ENCODE data around the gene BCCIP. TPM values are rescaled to one million over a fixed set of nuclear protein-coding genes. Genes with fewer than 3 reads are reported as not detected.

Gene BCCIP
- total and polyA plus RNA-seq, 2 donors from 2014 or later = 46.2 to 71.3 TPM

- H3K4me1 ChIP-seq (ENCODE audit: control insufficient read depth in 2 of 3, insufficient read depth in 2 of 3, low read depth in 1 of 3, low read length in 3 of 3) = peaks cover 0 to 23% (median 8%) of the 10 kb centered on the region in 3 donors
- no peak overlapping the region for H3K4me3 ChIP-seq (ENCODE audit: low read length in 3 of 3)
- H3K27me3 ChIP-seq (ENCODE audit: control insufficient read depth, insufficient read depth, low read length) = no peaks in the 10 kb centered on the region
- intact Hi-C loops (cut with DNase I) = no loop called here
- no peaks in the 10 kb centered on the region for H3K9me3 ChIP-seq (ENCODE audit: control insufficient read depth in 2 of 3, insufficient read depth in 1 of 3, low read length in 3 of 3)
- no peak overlapping the region for H3K9ac ChIP-seq (ENCODE audit: low read length in 3 of 3)
- DNase-seq (no peak), FAIRE-seq (no peak)
- peak overlapping the region in 1 of 2 donors; percentile 39 for H3K27ac ChIP-seq (ENCODE audit: low read depth in 2 of 2, low read length in 2 of 2)
- no peak for TF ChIP-seq CTCF (IDR thresholded peaks at IDR 0.05; ENCODE audit: borderline replicate concordance, extremely low read depth, insufficient read depth)
- peaks cover 0 to 17% (median 15%) of the 10 kb centered on the region in 3 donors for H3K36me3 ChIP-seq (ENCODE audit: control insufficient read depth in 2 of 3, insufficient read depth in 3 of 3, low read length in 3 of 3)
Measured at GRCh38 chr10:125802131-125802530, 21.2 kb upstream of the BCCIP start.

GRCh38 chr10:125802739-125803138, 20.6 kb upstream of the BCCIP start:
- peaks cover 0 to 22% (median 15%) of the 10 kb centered on the region in 3 donors for H3K36me3 ChIP-seq (ENCODE audit: control insufficient read depth in 2 of 3, insufficient read depth in 3 of 3, low read length in 3 of 3)
- H3K27me3 ChIP-seq (ENCODE audit: control insufficient read depth, insufficient read depth, low read length) = no peaks in the 10 kb centered on the region
- TF ChIP-seq CTCF (IDR thresholded peaks at IDR 0.05; ENCODE audit: borderline replicate concordance, extremely low read depth, insufficient read depth) = no peak
- H3K27ac ChIP-seq (ENCODE audit: low read depth in 2 of 2, low read length in 2 of 2) = peak overlapping the region in 1 of 2 donors; percentile 39
- no peak overlapping the region for H3K4me3 ChIP-seq (ENCODE audit: low read length in 3 of 3)
- no peak for DNase-seq
- H3K9me3 ChIP-seq (ENCODE audit: control insufficient read depth in 2 of 3, insufficient read depth in 1 of 3, low read length in 3 of 3) = no peaks in the 10 kb centered on the region
- FAIRE-seq = no peak
- H3K9ac ChIP-seq (ENCODE audit: low read length in 3 of 3) = no peak overlapping the region
- peaks cover 0 to 17% (median 7%) of the 10 kb centered on the region in 3 donors for H3K4me1 ChIP-seq (ENCODE audit: control insufficient read depth in 2 of 3, insufficient read depth in 2 of 3, low read depth in 1 of 3, low read length in 3 of 3)
- intact Hi-C loops (cut with DNase I) = no loop called here

GRCh38 chr10:125808047-125808446, 15.3 kb upstream of the BCCIP start:
- H3K27me3 ChIP-seq (ENCODE audit: control insufficient read depth, insufficient read depth, low read length) = no peaks in the 10 kb centered on the region
- intact Hi-C loops (cut with DNase I) = no loop called here
- no peak for TF ChIP-seq CTCF (IDR thresholded peaks at IDR 0.05; ENCODE audit: borderline replicate concordance, extremely low read depth, insufficient read depth)
- no peak overlapping the region for H3K27ac ChIP-seq (ENCODE audit: low read depth in 2 of 2, low read length in 2 of 2)
- H3K9ac ChIP-seq (ENCODE audit: low read length in 3 of 3) = no peak overlapping the region
- H3K4me1 ChIP-seq (ENCODE audit: control insufficient read depth in 2 of 3, insufficient read depth in 2 of 3, low read depth in 1 of 3, low read length in 3 of 3) = peaks cover 0 to under 1% (median 0%) of the 10 kb centered on the region in 3 donors
- DNase-seq (no peak), FAIRE-seq (no peak)
- peaks cover 4 to 47% (median 19%) of the 10 kb centered on the region in 3 donors for H3K36me3 ChIP-seq (ENCODE audit: control insufficient read depth in 2 of 3, insufficient read depth in 3 of 3, low read length in 3 of 3)
- H3K9me3 ChIP-seq (ENCODE audit: control insufficient read depth in 2 of 3, insufficient read depth in 1 of 3, low read length in 3 of 3) = no peaks in the 10 kb centered on the region
- no peak overlapping the region for H3K4me3 ChIP-seq (ENCODE audit: low read length in 3 of 3)

GRCh38 chr10:125811251-125811650, 12.1 kb upstream of the BCCIP start:
- no peak overlapping the region for H3K4me3 ChIP-seq (ENCODE audit: low read length in 3 of 3)
- no peaks in the 10 kb centered on the region for H3K27me3 ChIP-seq (ENCODE audit: control insufficient read depth, insufficient read depth, low read length)
- H3K36me3 ChIP-seq (ENCODE audit: control insufficient read depth in 2 of 3, insufficient read depth in 3 of 3, low read length in 3 of 3) = peaks cover 11 to 57% (median 27%) of the 10 kb centered on the region in 3 donors
- intact Hi-C loops (cut with DNase I) = no loop called here
- FAIRE-seq (no peak), DNase-seq (no peak)
- TF ChIP-seq CTCF (IDR thresholded peaks at IDR 0.05; ENCODE audit: borderline replicate concordance, extremely low read depth, insufficient read depth) = no peak
- H3K27ac ChIP-seq (ENCODE audit: low read depth in 2 of 2, low read length in 2 of 2) = no peak overlapping the region
- H3K9ac ChIP-seq (ENCODE audit: low read length in 3 of 3) = no peak overlapping the region
- H3K4me1 ChIP-seq (ENCODE audit: control insufficient read depth in 2 of 3, insufficient read depth in 2 of 3, low read depth in 1 of 3, low read length in 3 of 3) = no peaks in the 10 kb centered on the region
- no peaks in the 10 kb centered on the region for H3K9me3 ChIP-seq (ENCODE audit: control insufficient read depth in 2 of 3, insufficient read depth in 1 of 3, low read length in 3 of 3)

Data from kidney (tissue), 14 donors.